OCI-LY7 (cell line): ENCODE results near the gene PLEKHM3. TPM values are rescaled to one million over a fixed set of nuclear protein-coding genes. Genes with fewer than 3 reads are reported as not detected.

ENCODE experiments used
- BruUV-seq: library from RNA; stranded (reverse); fragments of 400-500 nt; replicated peaks from 2 replicates; lab custom pipeline; 2021; lab: Mats Ljungman, UMichigan
- CTCF ChIA-PET: fragments of 300-600 bp; sonication (Branson Sonifier 250); formaldehyde crosslinking; loops from one replicate; lab custom pipeline; 2022; ENCODE audit warnings: antibody characterized with exemption; ENCODE audit not compliant: unreplicated experiment; lab: Charles Lee
- POLR2A ChIA-PET: fragments of 300-600 bp; sonication (Branson Sonifier 250); formaldehyde crosslinking; loops from one replicate; lab custom pipeline; 2022; ENCODE audit warnings: antibody characterized with exemption; lab: Charles Lee
- DNase-seq: peaks from one replicate; pipeline ENCODE4 v3.0.0-alpha.2; 2015; ENCODE audit warnings: low spot score
- H2AFZ ChIP-seq: fragments of 200-600 bp; sonication (generic), shearing (Covaris generic); 2 replicates; pipeline ENCODE4 v1.6.1; 2014; ENCODE audit warnings: mild to moderate bottlenecking, antibody characterized with exemption, low read length, moderate library complexity
- H3K27ac ChIP-seq: fragments of 200-600 bp; sonication (generic); 2 replicates; pipeline ENCODE4 v1.5.1; 2014; ENCODE audit warnings: mixed run types, low read depth, mild to moderate bottlenecking, moderate library complexity, low read length, inconsistent platforms; ENCODE audit not compliant: poor library complexity, severe bottlenecking
- H3K36me3 ChIP-seq: fragments of 200-600 bp; sonication (generic); 2 replicates; pipeline ENCODE4 v1.6.1; 2014; ENCODE audit warnings: mild to moderate bottlenecking, antibody characterized with exemption, low read length, moderate library complexity, mixed read lengths; ENCODE audit not compliant: insufficient read depth
- H3K4me1 ChIP-seq: fragments of 200-600 bp; sonication (generic); 2 replicates; pipeline ENCODE4 v1.5.1; 2014; ENCODE audit warnings: mild to moderate bottlenecking, low read length; ENCODE audit not compliant: insufficient read depth, poor library complexity, severe bottlenecking
- H3K4me2 ChIP-seq: fragments of 200-600 bp; sonication (generic); 2 replicates; pipeline ENCODE4 v1.6.1; 2014; ENCODE audit warnings: mild to moderate bottlenecking, low read length
- H3K4me3 ChIP-seq: fragments of 200-600 bp; sonication (generic); 2 replicates; pipeline ENCODE4 v1.5.1; 2014; ENCODE audit warnings: mild to moderate bottlenecking, low read depth, low read length; ENCODE audit not compliant: poor library complexity, severe bottlenecking
- H3K79me2 ChIP-seq: fragments of 200-600 bp; sonication (generic); 2 replicates; pipeline ENCODE4 v1.6.1; 2016; ENCODE audit warnings: low read depth, mild to moderate bottlenecking, low read length, moderate library complexity, mixed read lengths; ENCODE audit not compliant: insufficient read depth
- H3K9me2 ChIP-seq: fragments of 200-600 bp; sonication (generic); 2 replicates; pipeline ENCODE4 v1.6.1; 2016; ENCODE audit warnings: mild to moderate bottlenecking, low read length, mixed read lengths; ENCODE audit not compliant: insufficient read depth
- H3K9me3 ChIP-seq: fragments of 200-600 bp; sonication (generic); 2 replicates; pipeline ENCODE4 v1.6.1; 2014; ENCODE audit warnings: mild to moderate bottlenecking, mixed run types, low read length, mixed read lengths
- H4K20me1 ChIP-seq: fragments of 200-600 bp; sonication (generic); 2 replicates; pipeline ENCODE4 v1.6.1; 2014; ENCODE audit warnings: mild to moderate bottlenecking, antibody characterized with exemption, low read length, moderate library complexity, mixed read lengths; ENCODE audit not compliant: insufficient read depth
- CTCF ChIP-seq: fragments of 200-600 bp; sonication (generic); conservative IDR thresholded peaks from 2 replicates; pipeline ENCODE4 v1.5.1; 2014; ENCODE audit warnings: mild to moderate bottlenecking, antibody characterized with exemption, low read length, moderate library complexity, mixed read lengths
- EZH2phosphoT487 ChIP-seq: fragments of 200-600 bp; sonication (generic); IDR thresholded peaks from 2 replicates; pipeline ENCODE4 v1.6.1; 2018; ENCODE audit warnings: low read depth, borderline replicate concordance, mild to moderate bottlenecking, mixed run types, antibody characterized with exemption, low read length, moderate library complexity, mixed read lengths
- intact Hi-C: fragments of 100-400 bp; cut with micrococcal nuclease; formaldehyde crosslinking; loops from one replicate; pipeline ENCODE4 v1.10.0; 2022; ENCODE audit not compliant: unreplicated experiment
- total RNA-seq, 2 experiments: library from RNA; depleted of rRNA in 1 of 2; stranded (reverse); fragments of >200 nt in 1 of 2; shearing (Covaris generic) in 1 of 2; gene quantifications; 2 replicates each; pipeline ENCODE4 v1.2.3, GENCODE V29; 2014 to 2022

PLEKHM3 gene
- total RNA-seq, 2 experiments from 2014 or later: 3.7 to 6.3 TPM

- Histone ChIP-seq H3K27ac (no peak overlapping the region), H3K4me2 (no peak overlapping the region), H3K9me2 (no peaks in the 10 kb centered on the region), H3K4me1 (no peaks in the 10 kb centered on the region), H3K79me2 (no peaks in the 10 kb centered on the region), H3K4me3 (no peak overlapping the region), H3K36me3 (no peaks in the 10 kb centered on the region), H3K9me3 (no peaks in the 10 kb centered on the region), H2AFZ (no peak overlapping the region), H4K20me1 (no peaks in the 10 kb centered on the region)
- BruUV-seq: no TSS peak
- intact Hi-C loops: no loop called here
- ChIA-PET CTCF (no interaction called here), POLR2A (no interaction called here)
- DNase-seq: no peak
- TF ChIP-seq CTCF (no peak), EZH2phosphoT487 (no peak)
Measured at GRCh38 chr2:207995887-207996286, 29.4 kb downstream of the PLEKHM3 start.

GRCh38 chr2:207993151-207993763, 32.1 kb downstream of the PLEKHM3 start:
- no peaks in the 10 kb centered on the region for H3K9me2 ChIP-seq
- DNase-seq: peak; percentile 10
- H3K27ac ChIP-seq: no peak overlapping the region
- no peaks in the 10 kb centered on the region for H3K36me3 ChIP-seq
- BruUV-seq: no TSS peak
- no peak overlapping the region for H3K4me2 ChIP-seq
- no peak overlapping the region for H3K4me3 ChIP-seq
- H3K79me2 ChIP-seq: no peaks in the 10 kb centered on the region
- intact Hi-C loops: no loop called here
- no peaks in the 10 kb centered on the region for H3K4me1 ChIP-seq
- POLR2A ChIA-PET: interaction anchor here (0.7 kb wide), 1 partner anchor 162 kb away, joined by 3 read pairs; no protein-coding TSS in a partner anchor
- H4K20me1 ChIP-seq: no peaks in the 10 kb centered on the region
- H2AFZ ChIP-seq: no peak overlapping the region
- CTCF ChIA-PET: no interaction called here
- no peaks in the 10 kb centered on the region for H3K9me3 ChIP-seq
- TF ChIP-seq EZH2phosphoT487: no peak
- no peak for TF ChIP-seq CTCF

- H3K9me3 ChIP-seq: no peaks in the 10 kb centered on the region
- no peaks in the 10 kb centered on the region for H3K4me1 ChIP-seq
- ChIA-PET CTCF (no interaction called here), POLR2A (interaction anchor here (0.5 kb wide), 1 partner anchor 9 kb away, joined by 3 read pairs; no protein-coding TSS in a partner anchor)
- no peak overlapping the region for H3K27ac ChIP-seq
- no peaks in the 10 kb centered on the region for H3K9me2 ChIP-seq
- no peak overlapping the region for H2AFZ ChIP-seq
- H3K36me3 ChIP-seq: no peaks in the 10 kb centered on the region
- no peak overlapping the region for H3K4me2 ChIP-seq
- BruUV-seq: no TSS peak
- H3K4me3 ChIP-seq: no peak overlapping the region
- TF ChIP-seq EZH2phosphoT487: no peak
- TF ChIP-seq CTCF: no peak
- H4K20me1 ChIP-seq: no peaks in the 10 kb centered on the region
- H3K79me2 ChIP-seq: no peaks in the 10 kb centered on the region
- no peak for DNase-seq
- intact Hi-C loops: no loop called here
Measured at GRCh38 chr2:207991944-207992343, 33.4 kb downstream of the PLEKHM3 start.
